GM19240 (cell line): ENCODE results near the gene EXOC6B.

Source experiments
- DNase-seq: peaks from one replicate; pipeline ENCODE4 v3.0.0; 2011; ENCODE audit warnings: low spot score; ENCODE audit not compliant: insufficient read length

Gene EXOC6B

GRCh38 chr2:72367530-72368225, 458.2 kb downstream of the EXOC6B start:
- DNase-seq, result no peak

GRCh38 chr2:72363406-72363805, 462.4 kb downstream of the EXOC6B start:
- DNase-seq, result no peak

GRCh38 chr2:72362733-72363132, 463.1 kb downstream of the EXOC6B start:
- no peak for DNase-seq

- DNase-seq, result no peak
Observed at GRCh38 chr2:72361521-72361920, 464.3 kb downstream of the EXOC6B start.

GRCh38 chr2:72361042-72361441, 464.8 kb downstream of the EXOC6B start:
- DNase-seq, result no peak

GRCh38 chr2:72350852-72351251, 475.0 kb downstream of the EXOC6B start:
- no peak for DNase-seq

- no peak for DNase-seq
Observed at GRCh38 chr2:72349016-72349415, 476.8 kb downstream of the EXOC6B start.

GRCh38 chr2:72347081-72347480, 478.8 kb downstream of the EXOC6B start:
- no peak for DNase-seq

GRCh38 chr2:72341639-72342038, 484.2 kb downstream of the EXOC6B start:
- DNase-seq, result no peak

GRCh38 chr2:72340665-72341064, 485.2 kb downstream of the EXOC6B start:
- no peak for DNase-seq

GRCh38 chr2:72338076-72338475, 487.8 kb downstream of the EXOC6B start:
- no peak for DNase-seq

GRCh38 chr2:72332720-72333119, 493.1 kb downstream of the EXOC6B start:
- no peak for DNase-seq

GRCh38 chr2:72330652-72331051, 495.2 kb downstream of the EXOC6B start:
- no peak for DNase-seq

- DNase-seq, result no peak
Observed at GRCh38 chr2:72326759-72327158, 499.1 kb downstream of the EXOC6B start.

GRCh38 chr2:72325592-72326422, 500.0 kb downstream of the EXOC6B start:
- DNase-seq, result no peak

- DNase-seq, result no peak
Observed at GRCh38 chr2:72316774-72317173, 509.1 kb downstream of the EXOC6B start.

GRCh38 chr2:72300147-72300684, 525.6 kb downstream of the EXOC6B start:
- DNase-seq, result no peak

- no peak for DNase-seq
Observed at GRCh38 chr2:72293620-72294019, 532.2 kb downstream of the EXOC6B start.

- no peak for DNase-seq
Observed at GRCh38 chr2:72292433-72292832, 533.4 kb downstream of the EXOC6B start.

- DNase-seq, result no peak
Observed at GRCh38 chr2:72291059-72291458, 534.8 kb downstream of the EXOC6B start.

GRCh38 chr2:72289736-72290135, 536.1 kb downstream of the EXOC6B start:
- no peak for DNase-seq

GRCh38 chr2:72289283-72289682, 536.5 kb downstream of the EXOC6B start:
- no peak for DNase-seq

GRCh38 chr2:72278046-72278445, 547.8 kb downstream of the EXOC6B start:
- DNase-seq, result no peak
